IMR-90 (cell line): ENCODE data around the gene VIT. TPM values are rescaled to one million over a fixed set of nuclear protein-coding genes. Genes with fewer than 3 reads are reported as not detected.

Experiments
- ATAC-seq: fragments of 200-7000 bp; cut with Tn5 transposase; 2 replicates; pipeline ENCODE4 v1.9.1; 2020; ENCODE audit warnings: low read depth, mild to moderate bottlenecking, moderate library complexity
- BruUV-seq: library from RNA; stranded (reverse); fragments of 400-500 nt; replicated peaks from 2 replicates; lab custom pipeline; 2021; lab: Mats Ljungman, UMichigan
- CTCF ChIA-PET: fragments of 300-600 bp; formaldehyde crosslinking; extraction: SDS; loops from one replicate; lab custom pipeline; 2021; ENCODE audit warnings: antibody characterized with exemption; lab: Yijun Ruan, JAX
- POLR2A ChIA-PET: fragments of 300-600 bp; sonication (Branson Sonifier 250); formaldehyde crosslinking; loops from one replicate; lab custom pipeline; 2022; ENCODE audit warnings: antibody characterized with exemption; ENCODE audit not compliant: unreplicated experiment; lab: Charles Lee
- DNase-seq: peaks from one replicate; pipeline ENCODE4 v3.0.0; 2013
- H2AFZ ChIP-seq: replicated peaks from 2 replicates; pipeline ENCODE3; 2013; ENCODE audit warnings: low read length, mild to moderate bottlenecking; ENCODE audit not compliant: poor library complexity
- H2AK5ac ChIP-seq: 2 replicates; pipeline ENCODE4 v1.6.1; 2013; ENCODE audit warnings: low read depth, low read length, inconsistent platforms
- H2AK9ac ChIP-seq: replicated peaks from 2 replicates; pipeline ENCODE3; 2013; ENCODE audit warnings: mild to moderate bottlenecking, low read depth, low read length, moderate library complexity; ENCODE audit not compliant: poor library complexity
- H2BK120ac ChIP-seq: 2 replicates; pipeline ENCODE4 v1.6.1; 2013; ENCODE audit warnings: low read depth, low read length, inconsistent platforms
- H2BK15ac ChIP-seq: 3 replicates; pipeline ENCODE4 v1.6.1; 2013; ENCODE audit warnings: low read depth, low read length, inconsistent platforms
- H2BK20ac ChIP-seq: 2 replicates; pipeline ENCODE4 v1.6.1; 2013; ENCODE audit warnings: low read depth, mild to moderate bottlenecking, inconsistent platforms, low read length, moderate library complexity
- H2BK5ac ChIP-seq: 2 replicates; pipeline ENCODE4 v1.6.1; 2013; ENCODE audit warnings: mild to moderate bottlenecking, low read depth, low read length, inconsistent platforms; ENCODE audit not compliant: poor library complexity, severe bottlenecking
- H3K14ac ChIP-seq: replicated peaks from 2 replicates; pipeline ENCODE4 v1.6.1; 2013; ENCODE audit warnings: low read depth, low read length, inconsistent platforms
- H3K18ac ChIP-seq: 2 replicates; pipeline ENCODE4 v1.6.1; 2013; ENCODE audit warnings: low read depth, low read length, control low read depth
- H3K23ac ChIP-seq: 2 replicates; pipeline ENCODE4 v1.6.1; 2013; ENCODE audit warnings: low read depth, low read length, inconsistent platforms
- H3K27ac ChIP-seq: 2 replicates; pipeline ENCODE4 v1.5.1; 2013; ENCODE audit warnings: mild to moderate bottlenecking, control low read depth, low read length; ENCODE audit not compliant: insufficient read depth
- H3K27me3 ChIP-seq: 2 replicates; pipeline ENCODE4 v1.6.1; 2013; ENCODE audit warnings: low read length; ENCODE audit not compliant: control insufficient read depth, insufficient read depth
- H3K36me3 ChIP-seq: 2 replicates; pipeline ENCODE4 v1.6.1; 2013; ENCODE audit warnings: low read length, mixed read lengths; ENCODE audit not compliant: control insufficient read depth, insufficient read depth
- H3K4ac ChIP-seq: 2 replicates; pipeline ENCODE4 v1.6.1; 2013; ENCODE audit warnings: low read depth, low read length, inconsistent platforms
- H3K4me1 ChIP-seq: 2 replicates; pipeline ENCODE4 v1.6.1; 2013; ENCODE audit warnings: low read length, mixed read lengths; ENCODE audit not compliant: control insufficient read depth, insufficient read depth
- H3K4me2 ChIP-seq: 2 replicates; pipeline ENCODE4 v1.6.1; 2013; ENCODE audit warnings: low read depth, mild to moderate bottlenecking, control low read depth, low read length, moderate library complexity
- H3K4me3 ChIP-seq: 2 replicates; pipeline ENCODE4 v1.5.1; 2013; ENCODE audit warnings: low read depth, mild to moderate bottlenecking, control low read depth, low read length, moderate library complexity; ENCODE audit not compliant: insufficient read depth
- H3K56ac ChIP-seq: 2 replicates; pipeline ENCODE4 v1.6.1; 2013; ENCODE audit warnings: low read length, inconsistent platforms; ENCODE audit not compliant: insufficient read depth; ENCODE audit errors: extremely low read depth
- H3K79me1 ChIP-seq, 2 experiments: 2 replicates each; pipeline ENCODE4 v1.6.1; 2013; ENCODE audit warnings: low read length in 2 of 2, inconsistent platforms in 1 of 2, low read depth in 1 of 2
- H3K9ac ChIP-seq: 2 replicates; pipeline ENCODE4 v1.6.1; 2013; ENCODE audit warnings: low read depth, low read length, control low read depth
- H3K9me1 ChIP-seq: 2 replicates; pipeline ENCODE4 v1.6.1; 2013; ENCODE audit warnings: low read length, inconsistent platforms; ENCODE audit not compliant: insufficient read depth
- H3K9me3 ChIP-seq: 2 replicates; pipeline ENCODE4 v1.6.1; 2013; ENCODE audit warnings: low read length; ENCODE audit not compliant: control insufficient read depth, insufficient read depth
- H4K20me1 ChIP-seq: 2 replicates; pipeline ENCODE4 v1.6.1; 2013; ENCODE audit warnings: low read length, inconsistent platforms; ENCODE audit not compliant: insufficient read depth
- H4K5ac ChIP-seq: 2 replicates; pipeline ENCODE4 v1.6.1; 2013; ENCODE audit warnings: mild to moderate bottlenecking, low read depth, low read length, control low read depth
- H4K8ac ChIP-seq, 2 experiments: 2 replicates each; pipeline ENCODE4 v1.6.1; 2013; ENCODE audit warnings: low read depth in 2 of 2, low read length in 2 of 2, control low read depth in 1 of 2, inconsistent platforms in 1 of 2
- H4K91ac ChIP-seq: 2 replicates; pipeline ENCODE4 v1.6.1; 2013; ENCODE audit warnings: low read depth, low read length, inconsistent platforms; ENCODE audit not compliant: insufficient read depth
- BHLHE40 ChIP-seq: fragments of 150-350 bp; IDR thresholded peaks from 2 replicates; pipeline ENCODE4 v1.6.1; 2016; ENCODE audit warnings: mild to moderate bottlenecking, low read depth, low read length
- CEBPB ChIP-seq: IDR thresholded peaks from 2 replicates; pipeline ENCODE4 v1.6.1; 2012; ENCODE audit warnings: low read depth, low read length, improper control_type of control experiment
- CHD1 ChIP-seq: IDR thresholded peaks from 2 replicates; pipeline ENCODE4 v1.6.1; 2012; ENCODE audit warnings: low read depth, low read length, improper control_type of control experiment
- CTCF ChIP-seq: conservative IDR thresholded peaks from 2 replicates; pipeline ENCODE4 v1.5.1; 2012; ENCODE audit warnings: mild to moderate bottlenecking, low read depth, low read length, improper control_type of control experiment
- ELK1 ChIP-seq: fragments of 150-350 bp; IDR thresholded peaks from 2 replicates; pipeline ENCODE4 v1.6.1; 2016; ENCODE audit warnings: low read depth, mild to moderate bottlenecking, low read length, moderate library complexity, borderline replicate concordance
- FOS ChIP-seq: fragments of 150-350 bp; IDR thresholded peaks from 2 replicates; pipeline ENCODE4 v1.6.1; 2016; ENCODE audit warnings: low read depth, low read length
- MAFK ChIP-seq: IDR thresholded peaks from 2 replicates; pipeline ENCODE4 v1.6.1; 2012; ENCODE audit warnings: low read depth, low read length, improper control_type of control experiment
- MAZ ChIP-seq: IDR thresholded peaks from 2 replicates; pipeline ENCODE4 v1.6.1; 2012; ENCODE audit warnings: low read depth, mild to moderate bottlenecking, low read length, improper control_type of control experiment, moderate library complexity, borderline replicate concordance
- MXI1 ChIP-seq: IDR thresholded peaks from 2 replicates; pipeline ENCODE4 v1.6.1; 2012; ENCODE audit warnings: low read depth, mild to moderate bottlenecking, low read length, moderate library complexity, borderline replicate concordance
- NFE2L2 ChIP-seq: fragments of 150-350 bp; IDR thresholded peaks from 2 replicates; pipeline ENCODE4 v1.6.1; 2016; ENCODE audit warnings: low read depth, mild to moderate bottlenecking, low read length
- POLR2A ChIP-seq: IDR thresholded peaks from 2 replicates; pipeline ENCODE4 v1.6.1; 2012; ENCODE audit warnings: mild to moderate bottlenecking, low read depth, low read length
- RAD21 ChIP-seq: IDR thresholded peaks from 2 replicates; pipeline ENCODE4 v1.6.1; 2012; ENCODE audit warnings: low read length, improper control_type of control experiment
- RCOR1 ChIP-seq: IDR thresholded peaks from 2 replicates; pipeline ENCODE4 v1.6.1; 2012; ENCODE audit warnings: mild to moderate bottlenecking, low read length, improper control_type of control experiment; ENCODE audit not compliant: insufficient replicate concordance
- RFX5 ChIP-seq: IDR thresholded peaks from 2 replicates; pipeline ENCODE4 v1.8.0; 2012; ENCODE audit warnings: low read depth, mild to moderate bottlenecking, low read length, moderate library complexity
- SMC3 ChIP-seq: fragments of 150-350 bp; IDR thresholded peaks from 2 replicates; pipeline ENCODE4 v1.6.1; 2016; ENCODE audit warnings: low read depth, mild to moderate bottlenecking, antibody characterized with exemption, low read length, moderate library complexity
- WGBS, 2 experiments: methylation state at CpG; one replicate each; pipeline versions ENCODE4 v1.1.5 to v1.1.7; 2013; ENCODE audit warnings: missing lambda C conversion rate in 2 of 2; ENCODE audit not compliant: insufficient read length in 1 of 2; ENCODE audit errors: extremely low coverage in 2 of 2; 5-methylcytosine and 5-hydroxymethylcytosine counted together
- dilution Hi-C: fragments of 300-500 bp; cut with HindIII; formaldehyde crosslinking; loops from one replicate; pipeline ENCODE4 v1.14.3; 2018; ENCODE audit warnings: low sequenced_read_pairs; ENCODE audit not compliant: unreplicated experiment
- in situ Hi-C: fragments of 300-500 bp; cut with MboI; formaldehyde crosslinking; loops from 3 replicates; pipeline ENCODE4 v1.14.3; 2019; ENCODE audit warnings: low sequenced_read_pairs, inconsistent platforms, mixed read lengths
- intact Hi-C: fragments of 100-400 bp; cut with micrococcal nuclease; formaldehyde crosslinking; loops from 2 replicates; pipeline ENCODE4 v1.10.0; 2022
- polyA plus RNA-seq, 3 experiments: library from polyadenylated mRNA; depleted of rRNA; stranded (reverse); fragments of >200 nt; gene quantifications; 2 replicates each; pipeline ENCODE4 v1.2.3, GENCODE V29; 2012; ENCODE audit warnings: low replicate concordance in 1 of 3
- total RNA-seq: library from RNA; depleted of rRNA; stranded (reverse); fragments of >200 nt; gene quantifications from 2 replicates; pipeline ENCODE4 v1.2.3, GENCODE V29; 2012
- TF ChIP-seq, protein P1 (sequence below): fragments of 150-350 bp; IDR thresholded peaks from 2 replicates; pipeline ENCODE4 v1.6.1; 2017; ENCODE audit warnings: mild to moderate bottlenecking, antibody characterized with exemption, low read length, low read depth

The VIT gene
- total and polyA plus RNA-seq, 2 of the 4 experiments (the other 2 are of a cell fraction) = under 0.01 TPM; not detected in 1

GRCh38 chr2:36797324-36798070 lies 101.0 kb downstream of the VIT start:
- no peak overlapping the region for H3K27ac ChIP-seq
- H3K27me3 ChIP-seq = peaks cover 37% of the 10 kb centered on the region
- H4K8ac ChIP-seq = no peak overlapping the region
- no peak overlapping the region for H4K91ac ChIP-seq
- WGBS, 2 experiments = 54% methylated on average over 6 of the region's 6 CpGs; no CpG with 5 or more reads in 1 of the 2 experiments
- H3K4ac ChIP-seq = no peak overlapping the region
- H3K4me1 ChIP-seq = no peaks in the 10 kb centered on the region
- H2AFZ ChIP-seq = peak overlapping the region; percentile 56
- ATAC-seq (no peak), DNase-seq (no peak)
- no peak overlapping the region for H2AK5ac ChIP-seq
- BruUV-seq = no TSS peak
- H3K14ac ChIP-seq = no peak overlapping the region
- H3K18ac ChIP-seq = no peak overlapping the region
- no peak overlapping the region for H2BK15ac ChIP-seq
- CTCF ChIA-PET = no interaction called here
- in situ Hi-C loops = no loop called here
- dilution Hi-C loops = no loop called here
- no peaks in the 10 kb centered on the region for H4K20me1 ChIP-seq
- no peak overlapping the region for H4K5ac ChIP-seq
- POLR2A ChIA-PET = no interaction called here
- TF ChIP-seq RAD21 = no peak
- TF ChIP-seq SMC3 = no peak
- no peak for TF ChIP-seq RFX5
- no peak for TF ChIP-seq MAFK
- no peak for TF ChIP-seq NFE2L2
- no peak for TF ChIP-seq CTCF
- TF ChIP-seq MAZ = no peak
- TF ChIP-seq CHD1 = no peak
- no peak for TF ChIP-seq BHLHE40
- TF ChIP-seq ELK1 = no peak
- no peak for TF ChIP-seq FOS
- no peak for TF ChIP-seq MXI1
- no peak for TF ChIP-seq POLR2A
- no peak for TF ChIP-seq RCOR1
- no peak for TF ChIP-seq CEBPB
- TF ChIP-seq, protein P1, sequence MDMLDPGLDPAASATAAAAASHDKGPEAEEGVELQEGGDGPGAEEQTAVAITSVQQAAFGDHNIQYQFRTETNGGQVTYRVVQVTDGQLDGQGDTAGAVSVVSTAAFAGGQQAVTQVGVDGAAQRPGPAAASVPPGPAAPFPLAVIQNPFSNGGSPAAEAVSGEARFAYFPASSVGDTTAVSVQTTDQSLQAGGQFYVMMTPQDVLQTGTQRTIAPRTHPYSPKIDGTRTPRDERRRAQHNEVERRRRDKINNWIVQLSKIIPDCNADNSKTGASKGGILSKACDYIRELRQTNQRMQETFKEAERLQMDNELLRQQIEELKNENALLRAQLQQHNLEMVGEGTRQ = no peak
- H2BK120ac ChIP-seq = no peak overlapping the region
- intact Hi-C loops = no loop called here
- H3K9me1 ChIP-seq = 0 out of 2 replicates have a peak, but pooled peaks cover 2% of the 10 kb centered on the region
- no peaks in the 10 kb centered on the region for H3K36me3 ChIP-seq
- no peak overlapping the region for H2AK9ac ChIP-seq
- no peak overlapping the region for H3K9ac ChIP-seq
- no peaks in the 10 kb centered on the region for H3K9me3 ChIP-seq
- no peaks in the 10 kb centered on the region for H3K79me1 ChIP-seq
- no peak overlapping the region for H2BK5ac ChIP-seq
- H2BK20ac ChIP-seq = no peak overlapping the region
- H3K23ac ChIP-seq = no peak overlapping the region
- no peak overlapping the region for H3K4me3 ChIP-seq
- H3K4me2 ChIP-seq = no peak overlapping the region
- no peak overlapping the region for H3K56ac ChIP-seq
